Esophagus muscularis mucosa (tissue), 4 donors: ENCODE results near the gene ZNF467. TPM values are rescaled to one million over a fixed set of nuclear protein-coding genes. Genes with fewer than 3 reads are reported as not detected.
A peak's percentile ranks its signal among the peaks of the same experiment; 100 is the strongest.

Source experiments
- DNase-seq: peaks from one replicate; pipeline ENCODE4 v3.0.0-alpha.2; 2017; ENCODE audit errors: extremely low spot score
- H3K27ac ChIP-seq, 4 donors: fragments of 200-600 bp; sonication (generic); replicated peaks in 1 of 4; 1 replicate in 3 of 4; 2 replicates in 1 of 4; pipeline ENCODE4 v1.5.1; 2016 to 2019; ENCODE audit warnings: mild to moderate bottlenecking in 1 of 4
- H3K27me3 ChIP-seq, 4 donors: fragments of 200-600 bp; sonication (generic); one replicate each; pipeline versions ENCODE4 v1.5.1 to v1.6.0; 2016 to 2019
- H3K36me3 ChIP-seq, 4 donors: fragments of 200-600 bp; sonication (generic); one replicate each; pipeline ENCODE4 v1.5.1; 2016 to 2019
- H3K4me1 ChIP-seq, 4 donors: fragments of 200-600 bp; sonication (generic); one replicate each; pipeline ENCODE4 v1.5.1; 2016 to 2019
- H3K4me3 ChIP-seq, 4 donors: fragments of 200-600 bp; sonication (generic); 1 replicate in 2 of 4; 2 replicates in 2 of 4; pipeline ENCODE4 v1.5.1; 2016 to 2019; ENCODE audit warnings: mild to moderate bottlenecking in 4 of 4, moderate library complexity in 1 of 4
- H3K9me3 ChIP-seq, 4 donors: fragments of 200-600 bp; sonication (generic); 1 replicate in 3 of 4; 2 replicates in 1 of 4; pipeline ENCODE4 v1.5.1; 2016 to 2019
- CTCF ChIP-seq, 3 experiments: fragments of 200-600 bp in 2 of 3; fragments of 450-650 bp in 1 of 3; sonication (generic) in 2 of 3; IDR thresholded peaks; one replicate each; pipeline ENCODE4 v1.5.1; 2017 to 2019; ENCODE audit warnings: antibody characterized with exemption in 3 of 3, mild to moderate bottlenecking in 2 of 3, moderate library complexity in 1 of 3
- EP300 ChIP-seq: sonication (generic); formaldehyde crosslinking; IDR thresholded peaks from one replicate; pipeline ENCODE4 v1.6.1; 2017; ENCODE audit warnings: antibody characterized with exemption
- POLR2A ChIP-seq: fragments of 450-650 bp; IDR thresholded peaks from one replicate; pipeline ENCODE4 v1.6.1; 2017; ENCODE audit warnings: antibody characterized with exemption, moderate library complexity, mild to moderate bottlenecking, low read depth
- POLR2AphosphoS5 ChIP-seq, 2 donors: sonication (generic); formaldehyde crosslinking; IDR thresholded peaks; one replicate each; pipeline ENCODE4 v1.6.1; 2017; ENCODE audit warnings: antibody characterized with exemption in 2 of 2
- WGBS: methylation state at CpG from one replicate; pipeline ENCODE4 v1.1.5; 2018; 5-methylcytosine and 5-hydroxymethylcytosine counted together
- intact Hi-C: fragments of 100-400 bp; cut with DNase I; formaldehyde crosslinking; loops from one replicate; pipeline ENCODE4 v1.15.1; 2023
- total RNA-seq, 4 donors: library from RNA; depleted of rRNA; stranded (reverse); fragments of >200 nt; gene quantifications; one replicate each; pipeline versions ENCODE4 v1.1.0 to v1.2.1, GENCODE V29; 2016

ZNF467 gene
- total RNA-seq, 4 donors from 2014 or later = 10.3 to 12.4 (median 11.0) TPM

- intact Hi-C loops = loop anchor here (5.0 kb wide), 1 partner anchor 645 kb away; the partner anchor contains the start of gene ZNF425
- TF ChIP-seq CTCF (IDR thresholded peaks at IDR 0.05) = no peak
- no peak for TF ChIP-seq POLR2AphosphoS5 (IDR thresholded peaks at IDR 0.05)
- TF ChIP-seq EP300 = no peak
- no peak for TF ChIP-seq POLR2A
- peak overlapping the region; percentile 76 to 87 (median 78) for H3K4me3 ChIP-seq
- H3K9me3 ChIP-seq = no peaks in the 10 kb centered on the region
- peak overlapping the region; percentile 71 to 82 (median 78) for H3K27ac ChIP-seq
- peaks cover 21 to 57% (median 56%) of the 10 kb centered on the region in 4 donors for H3K4me1 ChIP-seq
- 3% methylated on average over 33 of the region's 47 CpGs for WGBS
- peaks cover 0 to 32% (median 15%) of the 10 kb centered on the region in 4 donors for H3K36me3 ChIP-seq
- DNase-seq = no peak
- H3K27me3 ChIP-seq = no peaks in the 10 kb centered on the region
Measured at GRCh38 chr7:149772241-149772955, 990 bp downstream of the ZNF467 start.

GRCh38 chr7:149771720-149772240 is 1.6 kb downstream of the ZNF467 start:
- Histone ChIP-seq H3K4me1 (peaks cover 18 to 53% (median 51%) of the 10 kb centered on the region in 4 donors), H3K36me3 (peaks cover 0 to 38% (median 15%) of the 10 kb centered on the region in 4 donors), H3K27me3 (no peaks in the 10 kb centered on the region), H3K9me3 (no peaks in the 10 kb centered on the region), H3K27ac (peak overlapping the region; percentile 71 to 82 (median 78)), H3K4me3 (peak overlapping the region; percentile 76 to 87 (median 78))
- TF ChIP-seq CTCF (IDR thresholded peaks at IDR 0.05) (no peak), EP300 (no peak), POLR2AphosphoS5 (IDR thresholded peaks at IDR 0.05) (peak; percentile 58 to 65), POLR2A (no peak)
- intact Hi-C loops = loop anchor here (5.0 kb wide), 1 partner anchor 644 kb away; the partner anchor contains the start of gene ZNF425
- DNase-seq = peak; percentile 97
- WGBS = 3% methylated on average over 28 of the region's 37 CpGs

GRCh38 chr7:149770728-149771636 is 2.4 kb downstream of the ZNF467 start:
- Histone ChIP-seq H3K36me3 (peaks cover 0 to 46% (median 18%) of the 10 kb centered on the region in 4 donors), H3K4me1 (peaks cover 17 to 45% (median 43%) of the 10 kb centered on the region in 4 donors), H3K4me3 (peak overlapping the region; percentile 76 to 87 (median 78)), H3K27ac (peak overlapping the region; percentile 71 to 82 (median 78)), H3K27me3 (peaks cover 0 to 7% (median 0%) of the 10 kb centered on the region in 4 donors), H3K9me3 (no peaks in the 10 kb centered on the region)
- DNase-seq = no peak
- TF ChIP-seq EP300 (no peak), POLR2A (no peak)
- intact Hi-C loops = loop anchor here (5.0 kb wide), 1 partner anchor 644 kb away; the partner anchor contains the start of gene ZNF425
- 48% methylated on average over 11 of the region's 16 CpGs for WGBS

GRCh38 chr7:149769915-149770314 is 3.5 kb downstream of the ZNF467 start:
- H3K27ac ChIP-seq = no peak overlapping the region
- peaks cover 0 to 17% (median 0%) of the 10 kb centered on the region in 4 donors for H3K27me3 ChIP-seq
- H3K36me3 ChIP-seq = peaks cover 9 to 57% (median 26%) of the 10 kb centered on the region in 4 donors
- no peaks in the 10 kb centered on the region for H3K9me3 ChIP-seq
- no peak for TF ChIP-seq POLR2AphosphoS5 (IDR thresholded peaks at IDR 0.05)
- TF ChIP-seq CTCF (IDR thresholded peaks at IDR 0.05) = no peak
- TF ChIP-seq EP300 = no peak
- no peak for TF ChIP-seq POLR2A
- no peak for DNase-seq
- intact Hi-C loops = loop anchor here (5.0 kb wide), 1 partner anchor 643 kb away; the partner anchor contains the start of gene ZNF425
- H3K4me1 ChIP-seq = peaks cover 17 to 39% (median 34%) of the 10 kb centered on the region in 4 donors
- no peak overlapping the region for H3K4me3 ChIP-seq
- WGBS = 98% methylated on average over 2 of the region's 2 CpGs
